Measurements from ENCODE around the gene HLA-DQA1. TPM values are rescaled to one million over a fixed set of nuclear protein-coding genes. Genes with fewer than 3 reads are reported as not detected.

Gene HLA-DQA1
- total and polyA plus RNA-seq, 2 donors from 2014 or later = 29.6 to 63.5 TPM

GRCh38 chr6:32617751-32618150 is 19.5 kb upstream of the HLA-DQA1 start:
- DNase-seq (no peak), FAIRE-seq (no peak)
- H3K4me3 ChIP-seq (ENCODE audit: low read length in 3 of 3) = no peak overlapping the region
- no peak overlapping the region for H3K27ac ChIP-seq (ENCODE audit: low read depth in 2 of 2, low read length in 2 of 2)
- TF ChIP-seq CTCF (IDR thresholded peaks at IDR 0.05; ENCODE audit: borderline replicate concordance, extremely low read depth, insufficient read depth) = no peak
- no peaks in the 10 kb centered on the region for H3K27me3 ChIP-seq (ENCODE audit: control insufficient read depth, insufficient read depth, low read length)
- intact Hi-C loops (cut with DNase I) = no loop called here
- H3K9ac ChIP-seq (ENCODE audit: low read length in 3 of 3) = no peak overlapping the region
- H3K36me3 ChIP-seq (ENCODE audit: control insufficient read depth in 2 of 3, insufficient read depth in 3 of 3, low read length in 3 of 3) = no peaks in the 10 kb centered on the region
- H3K4me1 ChIP-seq (ENCODE audit: control insufficient read depth in 2 of 3, insufficient read depth in 2 of 3, low read depth in 1 of 3, low read length in 3 of 3) = no peaks in the 10 kb centered on the region
- no peaks in the 10 kb centered on the region for H3K9me3 ChIP-seq (ENCODE audit: control insufficient read depth in 2 of 3, insufficient read depth in 1 of 3, low read length in 3 of 3)

- no peaks in the 10 kb centered on the region for H3K36me3 ChIP-seq (ENCODE audit: control insufficient read depth in 2 of 3, insufficient read depth in 3 of 3, low read length in 3 of 3)
- H3K27me3 ChIP-seq (ENCODE audit: control insufficient read depth, insufficient read depth, low read length) = no peaks in the 10 kb centered on the region
- DNase-seq (no peak), FAIRE-seq (no peak)
- intact Hi-C loops (cut with DNase I) = no loop called here
- TF ChIP-seq CTCF (IDR thresholded peaks at IDR 0.05; ENCODE audit: borderline replicate concordance, extremely low read depth, insufficient read depth) = no peak
- H3K9me3 ChIP-seq (ENCODE audit: control insufficient read depth in 2 of 3, insufficient read depth in 1 of 3, low read length in 3 of 3) = no peaks in the 10 kb centered on the region
- no peak overlapping the region for H3K27ac ChIP-seq (ENCODE audit: low read depth in 2 of 2, low read length in 2 of 2)
- H3K4me3 ChIP-seq (ENCODE audit: low read length in 3 of 3) = no peak overlapping the region
- no peak overlapping the region for H3K9ac ChIP-seq (ENCODE audit: low read length in 3 of 3)
- no peaks in the 10 kb centered on the region for H3K4me1 ChIP-seq (ENCODE audit: control insufficient read depth in 2 of 3, insufficient read depth in 2 of 3, low read depth in 1 of 3, low read length in 3 of 3)
Observed at GRCh38 chr6:32621372-32621771, 15.8 kb upstream of the HLA-DQA1 start.

- H3K4me1 ChIP-seq (ENCODE audit: control insufficient read depth in 2 of 3, insufficient read depth in 2 of 3, low read depth in 1 of 3, low read length in 3 of 3) = no peaks in the 10 kb centered on the region
- H3K9ac ChIP-seq (ENCODE audit: low read length in 3 of 3) = no peak overlapping the region
- intact Hi-C loops (cut with DNase I) = no loop called here
- no peak overlapping the region for H3K4me3 ChIP-seq (ENCODE audit: low read length in 3 of 3)
- no peaks in the 10 kb centered on the region for H3K36me3 ChIP-seq (ENCODE audit: control insufficient read depth in 2 of 3, insufficient read depth in 3 of 3, low read length in 3 of 3)
- peak; percentile 55 for TF ChIP-seq CTCF (IDR thresholded peaks at IDR 0.05; ENCODE audit: borderline replicate concordance, extremely low read depth, insufficient read depth)
- FAIRE-seq (no peak), DNase-seq (peak in 1 of 5 donors; percentile 17)
- no peaks in the 10 kb centered on the region for H3K9me3 ChIP-seq (ENCODE audit: control insufficient read depth in 2 of 3, insufficient read depth in 1 of 3, low read length in 3 of 3)
- H3K27me3 ChIP-seq (ENCODE audit: control insufficient read depth, insufficient read depth, low read length) = no peaks in the 10 kb centered on the region
- peak overlapping the region; percentile 32 to 51 for H3K27ac ChIP-seq (ENCODE audit: low read depth in 2 of 2, low read length in 2 of 2)
Observed at GRCh38 chr6:32622545-32623401, 14.4 kb upstream of the HLA-DQA1 start.

Data from kidney (tissue), 14 donors.